GM11168 (cell line): ENCODE measurements around the gene CCNB1IP1.
"Not testable (repeated sequence)": the region's sequence is repeated elsewhere in the genome, so short reads cannot be mapped to it uniquely, and the experiment has no call there.

Experiments
- in situ Hi-C: fragments of 300-500 bp; cut with MboI; formaldehyde crosslinking; loops from one replicate; pipeline ENCODE4 v1.12.0; 2022; ENCODE audit warnings: low sequenced_read_pairs; ENCODE audit not compliant: unreplicated experiment

The CCNB1IP1 gene

GRCh38 chr14:20334017-20334416, 938 bp upstream of the CCNB1IP1 start:
- in situ Hi-C loops, result loop anchor here (10.0 kb wide), 1 partner anchor 351 kb away; the partner anchor contains the start of genes ANG and RNASE4

GRCh38 chr14:20333494-20333841, 389 bp upstream of the CCNB1IP1 start:
- in situ Hi-C loops, result loop anchor here (10.0 kb wide), 1 partner anchor 351 kb away; the partner anchor contains the start of genes ANG and RNASE4

- in situ Hi-C loops, result loop anchor here (10.0 kb wide), 1 partner anchor 352 kb away; the partner anchor contains the start of genes ANG and RNASE4
These were observed 670 bp downstream of the CCNB1IP1 start for GRCh38 chr14:20332431-20332787.

GRCh38 chr14:20331053-20331613, 1.9 kb downstream of the CCNB1IP1 start:
- in situ Hi-C loops, result loop anchor here (10.0 kb wide), 1 partner anchor 354 kb away; the partner anchor contains the start of genes ANG and RNASE4

- in situ Hi-C loops, result loop anchor here (10.0 kb wide), 1 partner anchor 285 kb away; no protein-coding TSS in a partner anchor
These were observed 3.7 kb downstream of the CCNB1IP1 start for GRCh38 chr14:20329355-20329754.

- in situ Hi-C loops, result loop anchor here (10.0 kb wide), 1 partner anchor 286 kb away; no protein-coding TSS in a partner anchor
These were observed 4.4 kb downstream of the CCNB1IP1 start for GRCh38 chr14:20328705-20329104.

- in situ Hi-C loops, result loop anchor here (10.0 kb wide), 1 partner anchor 288 kb away; no protein-coding TSS in a partner anchor
These were observed 5.8 kb downstream of the CCNB1IP1 start for GRCh38 chr14:20327005-20327869.

- in situ Hi-C loops, result no loop called here
These were observed 15.4 kb downstream of the CCNB1IP1 start for GRCh38 chr14:20317720-20318119.

- in situ Hi-C loops, result no loop called here
These were observed 19.1 kb downstream of the CCNB1IP1 start for GRCh38 chr14:20314026-20314425.

- in situ Hi-C loops, result no loop called here
These were observed 27.0 kb downstream of the CCNB1IP1 start for GRCh38 chr14:20306079-20306423.

GRCh38 chr14:20305265-20306078, 27.6 kb downstream of the CCNB1IP1 start, which contains the start of gene TTC5:
TTC5 (minus strand) TSS chr14:20305951; CDS start chr14:20305937, 14 bp downstream.
- in situ Hi-C loops, result no loop called here

- in situ Hi-C loops, result no loop called here
These were observed 30.9 kb downstream of the CCNB1IP1 start for GRCh38 chr14:20302042-20302755.

GRCh38 chr14:20295067-20295466, 38.0 kb downstream of the CCNB1IP1 start:
- in situ Hi-C loops, result no loop called here

- in situ Hi-C loops, result no loop called here
These were observed 38.4 kb downstream of the CCNB1IP1 start for GRCh38 chr14:20294636-20295035.

- in situ Hi-C loops, result not testable (repeated sequence)
These were observed 51.1 kb downstream of the CCNB1IP1 start for GRCh38 chr14:20281998-20282397.

GRCh38 chr14:20280265-20280664, 52.8 kb downstream of the CCNB1IP1 start:
- in situ Hi-C loops, result not testable (repeated sequence)

- in situ Hi-C loops, result no loop called here
These were observed 54.7 kb downstream of the CCNB1IP1 start for GRCh38 chr14:20278414-20278813.

- in situ Hi-C loops, result no loop called here
These were observed 55.7 kb downstream of the CCNB1IP1 start for GRCh38 chr14:20277409-20277808.

- in situ Hi-C loops, result no loop called here
These were observed 59.0 kb downstream of the CCNB1IP1 start for GRCh38 chr14:20274062-20274461.

GRCh38 chr14:20264361-20264760, 68.7 kb downstream of the CCNB1IP1 start:
- in situ Hi-C loops, result not testable (repeated sequence)
